ENCODE measurements around the gene CPS1.

Gene CPS1

GRCh38 chr2:210546424-210547208, 9.8 kb upstream of the CPS1 start:
- DNase-seq (ENCODE audit: low spot score), result no peak

GRCh38 chr2:210548031-210548430, 8.4 kb upstream of the CPS1 start:
- DNase-seq (ENCODE audit: low spot score), result no peak

- no peak for DNase-seq (ENCODE audit: low spot score)
These were observed 7.5 kb upstream of the CPS1 start for GRCh38 chr2:210548878-210549384.

- DNase-seq (ENCODE audit: low spot score), result no peak
These were observed 5.4 kb upstream of the CPS1 start for GRCh38 chr2:210551001-210551400.

- peak; percentile 7 for DNase-seq (ENCODE audit: low spot score)
These were observed 3.0 kb upstream of the CPS1 start for GRCh38 chr2:210553373-210553772.

GRCh38 chr2:210555555-210555954, 844 bp upstream of the CPS1 start:
- no peak for DNase-seq (ENCODE audit: low spot score)

GRCh38 chr2:210557721-210558120, 1.3 kb downstream of the CPS1 start:
- DNase-seq (ENCODE audit: low spot score), result no peak

GRCh38 chr2:210558708-210559107, 2.3 kb downstream of the CPS1 start:
- no peak for DNase-seq (ENCODE audit: low spot score)

GRCh38 chr2:210559182-210559581, 2.8 kb downstream of the CPS1 start:
- no peak for DNase-seq (ENCODE audit: low spot score)

GRCh38 chr2:210561475-210561874, 5.1 kb downstream of the CPS1 start:
- DNase-seq (ENCODE audit: low spot score), result no peak

- no peak for DNase-seq (ENCODE audit: low spot score)
These were observed 5.7 kb downstream of the CPS1 start for GRCh38 chr2:210562091-210562490.

- no peak for DNase-seq (ENCODE audit: low spot score)
These were observed 6.2 kb downstream of the CPS1 start for GRCh38 chr2:210562502-210563080.

GRCh38 chr2:210567279-210567678, 10.9 kb downstream of the CPS1 start:
- DNase-seq (ENCODE audit: low spot score), result no peak

- DNase-seq (ENCODE audit: low spot score), result no peak
These were observed 11.7 kb downstream of the CPS1 start for GRCh38 chr2:210568108-210568507.

GRCh38 chr2:210577263-210578071, 21.1 kb downstream of the CPS1 start:
- DNase-seq (ENCODE audit: low spot score), result peak; percentile 42

- DNase-seq (ENCODE audit: low spot score), result peak; percentile 27
These were observed 28.4 kb downstream of the CPS1 start for GRCh38 chr2:210584834-210585233.

- no peak for DNase-seq (ENCODE audit: low spot score)
These were observed 30.0 kb downstream of the CPS1 start for GRCh38 chr2:210586381-210586780.

GRCh38 chr2:210591663-210592062, 35.3 kb downstream of the CPS1 start:
- DNase-seq (ENCODE audit: low spot score), result no peak

- no peak for DNase-seq (ENCODE audit: low spot score)
These were observed 36.3 kb downstream of the CPS1 start for GRCh38 chr2:210592726-210593125.

GRCh38 chr2:210593166-210593565, 36.8 kb downstream of the CPS1 start:
- no peak for DNase-seq (ENCODE audit: low spot score)

- no peak for DNase-seq (ENCODE audit: low spot score)
These were observed 41.8 kb downstream of the CPS1 start for GRCh38 chr2:210598219-210598618.

- no peak for DNase-seq (ENCODE audit: low spot score)
These were observed 43.1 kb downstream of the CPS1 start for GRCh38 chr2:210599476-210599875.

- no peak for DNase-seq (ENCODE audit: low spot score)
These were observed 48.3 kb downstream of the CPS1 start for GRCh38 chr2:210604666-210605065.
